ENCODE measurements around the gene CCDC93. TPM values are rescaled to one million over a fixed set of nuclear protein-coding genes. Genes with fewer than 3 reads are reported as not detected.

CCDC93 gene
- total RNA-seq, 1 experiment from 2014 or later = 18.7 TPM

GRCh38 chr2:118044854-118045253, 31.0 kb upstream of the CCDC93 start:
- ATAC-seq (no peak), DNase-seq (ENCODE audit: low read depth, low spot score) (no peak)
- TF ChIP-seq ELF1 (IDR thresholded peaks at IDR 0.05; ENCODE audit: borderline replicate concordance, low read depth) (no peak), CEBPB (IDR thresholded peaks at IDR 0.05; ENCODE audit: low read depth) (no peak), FOSL1 (IDR thresholded peaks at IDR 0.05; ENCODE audit: low read depth) (no peak), MAX (IDR thresholded peaks at IDR 0.05) (no peak), REST (IDR thresholded peaks at IDR 0.05; ENCODE audit: low read depth) (no peak), SIN3A (IDR thresholded peaks at IDR 0.05; ENCODE audit: low read depth) (no peak), EZH2 (IDR thresholded peaks at IDR 0.05) (no peak), ZFX (IDR thresholded peaks at IDR 0.05) (no peak), ATF3 (IDR thresholded peaks at IDR 0.05) (no peak), RAD21 (IDR thresholded peaks at IDR 0.05; ENCODE audit: low read depth) (no peak), TCF7L2 (IDR thresholded peaks at IDR 0.05; ENCODE audit: borderline replicate concordance, extremely low read depth, insufficient read depth, insufficient read length) (no peak), EZH2phosphoT487 (IDR thresholded peaks at IDR 0.05; ENCODE audit: borderline replicate concordance) (no peak), SP1 (IDR thresholded peaks at IDR 0.05; ENCODE audit: low read depth) (no peak), CBX3 (IDR thresholded peaks at IDR 0.05; ENCODE audit: low read depth) (no peak), POLR2A (IDR thresholded peaks at IDR 0.05; ENCODE audit: borderline replicate concordance, extremely low read depth, insufficient read depth, insufficient read length) (no peak), CTCF (IDR thresholded peaks at IDR 0.05 in 2 of 3, conservative IDR thresholded peaks at IDR 0.05 in 1 of 3; ENCODE audit: borderline replicate concordance in 1 of 3, insufficient read depth in 1 of 3, low read depth in 2 of 3, low read length in 2 of 3) (no peak), SRF (IDR thresholded peaks at IDR 0.05; ENCODE audit: low read depth) (no peak), ZNF274 (IDR thresholded peaks at IDR 0.05; ENCODE audit: low read depth, low read length) (no peak), ZBTB33 (IDR thresholded peaks at IDR 0.05; ENCODE audit: extremely low read depth, insufficient replicate concordance, low read length) (no peak)
- Histone ChIP-seq H2AFZ (ENCODE audit: low read depth, low read length, poor library complexity, severe bottlenecking) (no peak overlapping the region), H3K4me1 (ENCODE audit: control insufficient read depth in 1 of 2, insufficient read depth in 2 of 2, low read length in 2 of 2) (peaks cover 0 to 21% of the 10 kb centered on the region in 2 experiments; a peak in 2 of 4 replicates), H3K9me2 (ENCODE audit: insufficient read depth) (no peaks in the 10 kb centered on the region), H3K9me3 (ENCODE audit: control insufficient read depth in 1 of 2, insufficient read depth in 1 of 2, low read depth in 1 of 2, low read length in 2 of 2) (no peaks in the 10 kb centered on the region), H3K36me3 (ENCODE audit: control insufficient read depth in 1 of 2, insufficient read depth in 2 of 2, low read length in 2 of 2) (no peaks in the 10 kb centered on the region), H3K79me2 (ENCODE audit: insufficient read depth, low read length) (no peaks in the 10 kb centered on the region), H3K4me3 (replicated peaks in 1 of 2; ENCODE audit: low read depth in 1 of 2, low read length in 2 of 2) (no peak overlapping the region), H3K4me2 (ENCODE audit: low read length) (no peak overlapping the region), H4K20me1 (ENCODE audit: insufficient read depth) (no peaks in the 10 kb centered on the region), H3K9ac (ENCODE audit: low read length) (no peak overlapping the region), H3K27me3 (ENCODE audit: insufficient read depth, low read length) (no peaks in the 10 kb centered on the region), H3K27ac (ENCODE audit: low read depth, low read length) (no peak overlapping the region)
- ChIA-PET CTCF (no interaction called here), POLR2A (no interaction called here), RAD21 (ENCODE audit: low non-redundant PET in 1 of 2, low total read pairs in 2 of 2, uncharacterized antibody in 2 of 2, unreplicated experiment in 2 of 2) (no interaction called here)
- BruUV-seq (replicated peaks) = no TSS peak
- intact Hi-C loops (cut with micrococcal nuclease) = loop anchor here (5.0 to 10.0 kb wide), 3 partner anchors 177 to 610 kb away; no protein-coding TSS in a partner anchor
